CD4-positive, alpha-beta T cell treated with Interleukin-6 for 4 hours (primary cell): ENCODE results near the gene WBP2.

Experiments used
- DNase-seq: peaks from one replicate; pipeline ENCODE4 v3.0.0-alpha.2; 2020; ENCODE audit warnings: mixed read lengths

The WBP2 gene

GRCh38 chr17:75855310-75856061 lies at the start of gene WBP2:
TSS of gene WBP2 (minus strand) at chr17:75855335. CDS start at chr17:75855297, 38 bp downstream.
- DNase-seq: peak; percentile 98

DNA sequence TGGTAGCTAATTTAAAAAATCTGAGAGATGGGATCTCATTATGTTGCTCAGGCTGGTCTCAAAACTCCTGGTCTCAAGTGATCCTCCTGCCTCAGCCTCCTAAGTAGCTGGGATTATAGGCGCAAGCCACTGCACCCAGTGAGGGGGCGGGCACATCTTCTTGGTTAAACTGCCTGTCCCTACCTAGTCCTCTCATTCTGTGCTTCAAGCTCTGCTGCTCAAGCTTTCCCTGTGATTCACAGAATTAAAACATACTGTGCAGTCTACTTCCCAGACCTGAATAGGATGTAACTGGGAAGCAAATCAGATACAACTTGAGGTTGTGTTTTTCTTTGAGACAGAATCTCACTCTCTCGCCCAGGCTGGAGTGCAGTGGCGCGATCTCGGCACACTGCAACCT lies 47.3 kb upstream of the WBP2 start:
- no peak for DNase-seq

DNA sequence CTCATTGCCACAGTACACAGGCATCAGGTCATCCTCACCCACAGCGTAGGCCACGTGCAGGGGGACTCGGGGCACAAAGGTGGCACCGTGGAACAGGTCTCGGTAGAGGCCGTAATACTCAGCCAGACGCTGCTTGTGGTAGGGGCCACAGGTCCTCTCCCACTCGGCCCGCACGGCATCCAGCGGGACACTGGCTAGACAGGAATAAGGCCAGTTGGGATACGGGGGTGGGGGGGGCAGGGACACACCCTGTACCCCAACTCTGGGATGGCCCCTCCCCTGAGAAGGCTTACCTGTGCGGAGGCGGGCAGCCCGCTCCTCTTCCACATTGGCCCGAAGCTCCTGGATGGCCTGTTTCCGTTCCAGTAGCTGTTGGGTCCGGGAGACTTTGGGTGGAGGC lies 46.6 kb upstream of the WBP2 start:
- DNase-seq: no peak

DNA sequence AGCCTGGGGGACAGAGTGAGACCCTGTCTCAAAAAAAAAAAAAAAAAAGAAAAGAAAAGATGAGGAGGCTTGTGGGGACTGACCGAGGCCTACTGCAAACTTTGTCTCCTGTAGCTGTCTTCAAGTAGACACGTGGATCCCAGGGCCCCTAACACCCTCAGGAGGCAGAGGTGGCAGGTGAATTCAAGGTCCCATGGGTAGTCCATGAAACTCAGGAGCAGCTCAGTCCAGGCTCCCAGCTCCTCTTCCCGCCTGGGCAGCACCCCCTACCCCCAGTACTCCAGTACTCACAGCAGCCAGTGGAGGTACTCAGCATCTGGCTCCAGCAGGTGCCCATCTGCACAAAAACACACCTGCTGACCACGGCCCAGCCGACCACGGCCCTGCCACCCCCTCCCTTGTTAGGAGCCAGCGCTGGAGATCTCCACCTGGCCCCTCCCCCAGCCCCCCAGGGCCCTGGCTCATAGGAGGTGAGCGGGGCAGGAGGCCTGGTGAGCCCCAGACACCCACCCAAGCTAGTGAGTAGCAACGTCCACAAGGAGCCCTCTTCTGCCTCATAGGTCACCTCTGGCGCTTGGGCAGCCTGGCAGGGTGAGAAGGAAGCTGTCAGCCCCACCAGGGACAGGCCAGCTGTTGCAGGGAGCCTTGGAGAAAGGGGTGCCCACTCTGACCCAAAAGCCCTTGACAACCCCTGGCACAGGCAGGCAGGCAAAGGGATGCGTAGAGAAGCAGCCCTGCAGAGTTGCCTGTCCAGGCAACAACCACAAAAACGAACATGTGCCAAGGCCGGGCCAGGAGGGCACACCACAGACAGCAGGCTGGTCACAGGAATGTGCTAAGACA lies 45.8 kb upstream of the WBP2 start:
- no peak for DNase-seq

DNA sequence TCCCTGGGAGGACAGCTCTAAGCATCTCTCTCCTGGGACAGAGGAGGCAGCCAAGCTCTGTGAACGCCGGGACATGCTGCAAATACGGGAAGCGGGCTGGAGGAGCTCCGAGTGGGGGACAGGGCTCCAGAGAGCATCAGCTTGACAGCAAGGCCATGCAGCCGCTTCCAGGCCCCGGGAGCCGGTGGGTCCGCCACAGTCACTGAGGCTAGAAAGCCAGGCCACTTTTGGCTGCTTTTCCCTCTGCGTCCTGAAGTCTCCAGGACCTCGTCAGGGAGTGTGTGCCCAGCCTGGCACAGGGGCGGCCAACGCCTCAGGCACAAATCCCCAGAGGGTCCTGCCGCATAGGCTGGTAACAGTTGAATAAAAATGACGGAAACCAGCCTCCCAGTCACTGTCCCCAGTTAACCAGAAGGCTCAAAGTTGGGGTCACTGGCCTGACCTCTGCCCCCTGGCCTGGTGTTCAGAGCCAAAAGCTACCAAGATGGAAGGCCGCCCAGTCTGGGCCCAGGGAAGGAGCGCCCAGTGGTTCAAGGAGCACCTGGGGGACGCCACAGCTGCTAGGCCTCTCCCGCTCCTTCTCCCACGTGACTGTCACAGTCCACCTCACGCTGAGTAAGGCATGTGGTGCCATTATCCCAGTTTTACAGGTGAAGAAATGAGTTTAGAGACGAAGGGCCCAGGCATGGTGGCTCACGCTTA lies 44.8 kb upstream of the WBP2 start:
- no peak for DNase-seq

GRCh38 chr17:75899353-75899752 lies 44.2 kb upstream of the WBP2 start:
- DNase-seq: no peak

DNA sequence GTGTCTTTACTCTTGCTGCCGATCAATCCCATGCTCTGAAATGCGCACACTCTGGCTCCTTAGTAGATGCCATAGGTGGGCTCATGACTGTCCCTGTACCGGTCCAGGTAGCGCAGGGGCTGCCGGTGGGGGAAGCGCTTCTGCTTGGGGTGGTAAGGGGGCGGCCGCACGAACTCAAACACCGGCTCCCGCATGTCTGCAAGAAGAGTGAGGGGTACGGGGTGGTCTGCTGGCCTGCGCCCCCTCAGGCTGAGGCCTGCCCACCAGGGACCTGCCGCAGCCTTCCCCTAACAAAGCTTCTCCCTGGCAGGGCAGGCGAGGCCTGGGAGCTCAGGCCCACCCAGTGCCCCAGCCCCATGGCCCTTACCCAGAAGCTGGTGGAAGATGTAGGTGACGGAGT lies 43.7 kb upstream of the WBP2 start:
- DNase-seq: no peak

DNA sequence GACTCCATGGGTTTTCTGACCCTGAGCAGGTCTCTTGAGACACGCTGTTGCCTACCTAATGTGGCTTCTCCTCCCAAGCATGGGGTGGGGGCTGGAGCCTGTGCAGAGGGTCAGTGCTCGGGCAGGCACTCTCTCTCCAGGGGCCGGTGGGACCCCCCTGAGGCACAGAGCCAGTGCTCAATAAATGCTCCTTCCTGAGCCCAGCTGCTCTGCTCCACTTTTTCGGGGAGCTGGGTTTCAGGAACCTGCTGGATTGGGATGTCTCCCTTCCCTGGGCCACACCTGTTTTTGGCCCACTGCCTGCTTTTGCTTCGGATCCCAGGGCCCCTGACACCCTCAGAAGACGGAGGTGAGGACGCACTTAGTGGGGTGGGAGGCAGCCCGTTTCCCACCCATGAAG lies 42.9 kb upstream of the WBP2 start:
- DNase-seq: no peak

GRCh38 chr17:75897160-75898019 lies 42.3 kb upstream of the WBP2 start:
- DNase-seq: no peak

DNA sequence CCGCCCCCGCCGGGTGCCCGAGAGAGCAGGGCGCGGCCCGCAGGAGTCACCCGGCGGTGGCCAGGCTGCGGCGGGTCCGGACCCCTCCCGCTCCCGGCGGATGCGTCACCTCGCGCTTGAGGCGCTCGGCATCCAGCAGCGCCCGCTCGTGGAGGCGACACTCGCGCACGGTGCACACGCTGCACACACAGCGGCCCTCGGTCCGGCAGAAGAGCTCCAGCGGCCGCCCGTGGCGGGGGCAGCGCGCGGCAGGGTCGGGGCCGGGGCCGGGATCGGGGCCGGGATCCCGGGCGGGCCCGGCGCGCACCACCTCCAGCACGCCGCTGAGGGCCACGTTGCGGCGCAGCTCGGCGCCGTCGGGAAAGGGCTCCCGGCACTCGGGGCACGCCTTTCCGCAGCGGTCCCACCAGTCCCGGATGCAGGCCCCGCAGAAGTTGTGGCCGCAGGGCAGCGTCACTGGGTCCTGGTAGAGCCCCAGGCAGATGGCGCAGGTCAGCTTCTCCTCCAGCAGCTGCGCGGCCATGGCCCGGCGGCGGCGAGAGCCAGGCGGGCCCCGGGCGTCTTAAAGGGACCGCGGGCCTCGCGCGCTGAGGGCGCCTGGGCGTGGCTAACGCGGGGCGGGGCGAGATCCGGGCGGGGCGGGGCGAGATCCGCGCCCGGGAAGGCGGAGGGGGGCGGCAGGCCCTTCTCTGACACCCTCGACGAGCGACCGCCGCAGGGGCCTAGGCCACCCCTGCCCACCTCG lies 41.5 kb upstream of the WBP2 start, which contains the start of gene TRIM65:
Gene TRIM65 (minus strand): TSS at position 537 of the 745 bp plus-strand sequence. CDS start 14 bp downstream, at position 523.
- DNase-seq: peak; percentile 86

- no peak for DNase-seq
Measured at GRCh38 chr17:75895370-75896155, 40.4 kb upstream of the WBP2 start.

GRCh38 chr17:75894049-75894733 lies 39.1 kb upstream of the WBP2 start:
- no peak for DNase-seq

DNA sequence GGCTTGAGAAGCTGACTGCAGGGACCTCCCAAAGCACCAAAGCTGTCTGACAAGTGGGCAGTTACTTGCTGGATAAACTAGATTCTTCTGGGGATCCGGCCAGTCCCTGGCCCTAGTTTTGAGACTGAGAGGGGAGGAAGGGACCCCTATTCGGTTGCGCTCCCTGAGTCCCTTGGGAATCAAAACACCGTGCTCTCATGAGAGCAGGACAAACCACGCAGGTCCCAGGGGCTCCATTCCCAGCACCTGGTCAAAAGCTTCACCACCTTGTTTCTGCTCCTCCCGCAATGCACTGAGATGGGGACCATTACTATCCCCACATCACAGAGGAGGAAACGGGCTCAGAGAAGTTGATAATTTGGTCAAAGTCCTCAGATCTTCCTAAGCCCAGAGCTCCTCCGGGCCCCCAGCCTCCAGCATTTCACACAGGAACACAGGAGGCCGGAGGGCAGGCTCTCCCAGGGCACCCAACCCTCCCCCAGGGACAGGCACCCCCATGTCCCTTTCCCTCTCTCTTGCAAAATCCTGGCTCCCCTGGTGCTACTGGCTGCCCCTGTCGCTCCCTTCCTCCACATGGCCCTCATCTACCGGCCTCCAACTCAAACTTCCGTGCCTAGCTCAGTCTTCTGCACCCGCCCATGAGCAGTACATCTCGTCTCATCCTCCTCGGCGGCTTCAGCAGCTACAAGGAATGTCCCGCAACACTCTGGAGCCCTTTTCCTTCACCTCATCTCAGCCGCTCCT lies 38.3 kb upstream of the WBP2 start:
- no peak for DNase-seq

GRCh38 chr17:75892556-75893224 lies 37.6 kb upstream of the WBP2 start:
- DNase-seq: no peak

- no peak for DNase-seq
Measured at GRCh38 chr17:75891605-75892555, 36.7 kb upstream of the WBP2 start.

DNA sequence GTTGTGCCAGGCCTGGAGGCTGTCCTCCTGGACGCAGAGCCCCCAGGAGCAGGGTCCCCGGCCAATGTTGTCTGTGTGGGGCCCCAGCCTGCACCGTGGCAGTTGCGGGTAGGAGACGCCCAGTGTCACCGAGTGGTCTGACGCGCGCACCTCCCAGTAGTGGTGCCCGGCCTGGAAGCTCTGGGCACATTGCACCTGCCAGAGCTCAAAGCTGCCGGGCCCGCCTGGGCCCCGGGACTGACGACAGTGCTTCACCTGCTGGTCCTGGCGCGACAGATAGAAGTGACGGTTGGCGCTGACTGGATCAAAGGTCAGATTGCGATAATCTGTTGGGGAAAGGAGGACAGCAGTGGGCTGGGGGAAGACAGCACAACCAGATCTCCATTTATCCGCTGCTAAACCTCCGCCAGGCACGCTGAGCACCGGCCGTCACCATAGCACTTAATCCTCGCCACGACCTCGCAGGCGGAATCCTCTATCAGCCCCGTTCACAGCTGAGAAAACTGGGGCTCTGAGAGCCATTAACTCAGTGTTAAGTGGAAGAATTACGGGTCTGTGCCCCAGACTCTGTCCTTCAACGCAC lies 36.0 kb upstream of the WBP2 start:
- DNase-seq: no peak

GRCh38 chr17:75889454-75889853 lies 34.3 kb upstream of the WBP2 start:
- no peak for DNase-seq
